Stomach (tissue), 9 donors: ENCODE data around the gene EML3. TPM values are rescaled to one million over a fixed set of nuclear protein-coding genes. Genes with fewer than 3 reads are reported as not detected.

Experiments
- DNase-seq, 2 donors: peaks; one replicate each; pipeline versions ENCODE4 v3.0.0 to v3.0.0-alpha.2; 2013 to 2019
- H3K27ac ChIP-seq, 5 donors: fragments of 200-600 bp in 4 of 5; sonication (generic) in 4 of 5; one replicate each; pipeline ENCODE4 v1.5.1; 2013 to 2019; ENCODE audit warnings: mild to moderate bottlenecking in 1 of 5, moderate library complexity in 1 of 5
- H3K27me3 ChIP-seq, 3 donors: fragments of 200-600 bp; sonication (generic); one replicate each; pipeline ENCODE4 v1.5.1; 2017 to 2019; ENCODE audit warnings: mixed run types in 1 of 3
- H3K36me3 ChIP-seq, 4 donors: fragments of 200-600 bp; sonication (generic); 1 replicate in 3 of 4; 2 replicates in 1 of 4; pipeline ENCODE4 v1.5.1; 2016 to 2019
- H3K4me1 ChIP-seq, 4 donors: fragments of 200-600 bp; sonication (generic); one replicate each; pipeline ENCODE4 v1.5.1; 2016 to 2019
- H3K4me3 ChIP-seq, 4 donors: fragments of 200-600 bp; sonication (generic) in 3 of 4; one replicate each; pipeline ENCODE4 v1.5.1; 2016 to 2019; ENCODE audit warnings: mild to moderate bottlenecking in 1 of 4
- H3K9me3 ChIP-seq, 4 donors: fragments of 200-600 bp; sonication (generic); one replicate each; pipeline ENCODE4 v1.5.1; 2016 to 2019
- EP300 ChIP-seq: sonication (generic); formaldehyde crosslinking; IDR thresholded peaks from one replicate; pipeline ENCODE4 v1.6.1; 2017; ENCODE audit warnings: antibody characterized with exemption
- POLR2A ChIP-seq, 4 donors: fragments of 450-650 bp; IDR thresholded peaks; one replicate each; pipeline ENCODE4 v1.6.1; 2016; ENCODE audit warnings: antibody characterized with exemption in 4 of 4, control low read depth in 2 of 4, mild to moderate bottlenecking in 1 of 4, moderate library complexity in 1 of 4
- POLR2AphosphoS5 ChIP-seq, 3 donors: sonication (generic); formaldehyde crosslinking; IDR thresholded peaks; one replicate each; pipeline ENCODE4 v1.6.1; 2016; ENCODE audit warnings: antibody characterized with exemption in 3 of 3
- WGBS, 5 donors: extraction: QIAGEN DNeasy Blood & Tissue Kit in 3 of 5; methylation state at CpG; one replicate each; pipeline versions ENCODE4 v1.1.5 to v1.1.7; 2013 to 2018; 5-methylcytosine and 5-hydroxymethylcytosine counted together
- intact Hi-C: fragments of 100-400 bp; cut with DNase I; formaldehyde crosslinking; loops from one replicate; pipeline ENCODE4 v1.15.1; 2023; ENCODE audit warnings: low total_unique reads
- polyA plus RNA-seq, 3 donors: library from polyadenylated mRNA; stranded (reverse); fragments of 200-250 nt; gene quantifications; one replicate each; pipeline ENCODE4 v1.2.3, GENCODE V29; 2013
- total RNA-seq, 5 donors: library from RNA; depleted of rRNA; stranded (reverse); fragments of >200 nt; gene quantifications; one replicate each; pipeline versions ENCODE4 v1.1.0 to v1.2.3, GENCODE V29; 2014 to 2016
- TF ChIP-seq, protein P1 (sequence below), 7 experiments: fragments of 450-650 bp in 4 of 7; fragments of 200-600 bp in 3 of 7; sonication (generic) in 3 of 7; IDR thresholded peaks; one replicate each; pipeline ENCODE4 v1.5.1; 2016 to 2019; ENCODE audit warnings: antibody characterized with exemption in 7 of 7, control low read depth in 2 of 7, mild to moderate bottlenecking in 1 of 7
- donor health status: healthy with polysubstance abuse.
- donor health status: Bipolar disorder and iron deficiency.
- donor health status: healthy.

EML3 gene
- total and polyA plus RNA-seq, 8 donors, result 24.4 to 112 (median 68.6) TPM

DNA sequence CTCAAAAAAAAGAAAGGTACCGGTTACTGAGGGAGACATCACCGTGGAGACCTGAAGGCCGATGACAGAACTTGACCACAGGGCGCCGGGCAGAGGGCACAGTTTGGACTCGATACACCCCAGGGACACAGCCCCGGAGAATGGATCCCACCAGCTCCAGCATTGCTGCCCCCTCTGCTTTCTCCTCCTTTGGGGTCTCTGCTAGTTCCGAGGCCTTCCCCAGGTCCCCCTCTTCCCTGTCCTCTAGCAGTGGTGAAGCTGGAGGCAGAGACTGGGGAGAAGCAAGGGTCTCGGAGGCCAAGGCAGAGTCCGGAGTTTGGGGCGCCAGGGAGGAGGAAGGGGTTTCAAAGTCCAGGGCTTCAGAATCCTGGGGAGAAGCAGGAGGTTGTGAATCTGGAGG, 34.0 kb downstream of the EML3 start:
- no peak for TF ChIP-seq EP300
- TF ChIP-seq POLR2AphosphoS5 (IDR thresholded peaks at IDR 0.05), result no peak
- TF ChIP-seq, protein P1, sequence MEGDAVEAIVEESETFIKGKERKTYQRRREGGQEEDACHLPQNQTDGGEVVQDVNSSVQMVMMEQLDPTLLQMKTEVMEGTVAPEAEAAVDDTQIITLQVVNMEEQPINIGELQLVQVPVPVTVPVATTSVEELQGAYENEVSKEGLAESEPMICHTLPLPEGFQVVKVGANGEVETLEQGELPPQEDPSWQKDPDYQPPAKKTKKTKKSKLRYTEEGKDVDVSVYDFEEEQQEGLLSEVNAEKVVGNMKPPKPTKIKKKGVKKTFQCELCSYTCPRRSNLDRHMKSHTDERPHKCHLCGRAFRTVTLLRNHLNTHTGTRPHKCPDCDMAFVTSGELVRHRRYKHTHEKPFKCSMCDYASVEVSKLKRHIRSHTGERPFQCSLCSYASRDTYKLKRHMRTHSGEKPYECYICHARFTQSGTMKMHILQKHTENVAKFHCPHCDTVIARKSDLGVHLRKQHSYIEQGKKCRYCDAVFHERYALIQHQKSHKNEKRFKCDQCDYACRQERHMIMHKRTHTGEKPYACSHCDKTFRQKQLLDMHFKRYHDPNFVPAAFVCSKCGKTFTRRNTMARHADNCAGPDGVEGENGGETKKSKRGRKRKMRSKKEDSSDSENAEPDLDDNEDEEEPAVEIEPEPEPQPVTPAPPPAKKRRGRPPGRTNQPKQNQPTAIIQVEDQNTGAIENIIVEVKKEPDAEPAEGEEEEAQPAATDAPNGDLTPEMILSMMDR (IDR thresholded peaks at IDR 0.05), result no peak
- no peak for TF ChIP-seq POLR2A (IDR thresholded peaks at IDR 0.05)
- 95 to 100% (median 96%) methylated on average over 10 to 11 of the region's 11 CpGs for WGBS, 5 donors
- no peak for DNase-seq
- peaks cover 20 to 76% (median 73%) of the 10 kb centered on the region in 4 donors for H3K36me3 ChIP-seq
- H3K9me3 ChIP-seq, result no peaks in the 10 kb centered on the region
- peak overlapping the region in 3 of 5 donors; percentile 10 to 95 (median 93) for H3K27ac ChIP-seq
- intact Hi-C loops, result no loop called here
- H3K27me3 ChIP-seq, result no peaks in the 10 kb centered on the region
- peaks cover 21 to 35% (median 30%) of the 10 kb centered on the region in 4 donors for H3K4me1 ChIP-seq
- H3K4me3 ChIP-seq, result no peak overlapping the region

DNA sequence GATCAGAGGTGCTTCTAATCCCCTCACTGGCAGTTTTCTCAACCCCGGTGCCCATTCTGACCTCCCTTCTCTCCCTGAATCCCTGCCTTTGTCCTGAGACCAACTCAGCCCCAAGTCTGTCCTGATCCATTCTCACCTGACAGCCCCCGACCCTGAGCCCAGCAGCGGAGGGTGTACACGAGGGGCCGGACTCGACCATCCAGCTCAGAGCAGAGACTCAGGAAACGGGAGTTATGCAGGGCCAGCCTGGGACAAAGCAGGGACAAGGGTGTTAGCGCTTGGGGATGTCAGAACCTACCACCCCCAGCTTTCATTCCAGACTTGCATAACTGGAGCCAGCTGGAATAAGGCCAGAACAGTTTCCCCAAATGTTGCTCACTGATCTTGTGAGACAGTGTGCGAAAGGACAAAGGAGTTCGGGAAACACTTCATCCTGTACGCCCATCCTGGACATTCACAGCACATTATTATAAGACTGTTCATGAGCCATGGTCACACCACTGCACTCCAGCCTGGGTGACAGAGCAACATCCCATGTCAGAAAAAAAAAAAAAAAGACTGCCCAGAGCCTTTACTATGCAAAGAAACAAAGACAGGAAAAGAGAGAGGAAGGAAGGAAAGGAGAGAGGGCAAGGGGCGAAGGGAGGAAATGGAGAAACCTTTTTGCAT, 35.4 kb downstream of the EML3 start:
- H3K27ac ChIP-seq, result peak overlapping the region; percentile 42 to 95 (median 93)
- WGBS, 5 donors, result 48 to 66% (median 59%) methylated on average over 12 of the region's 12 CpGs
- no peaks in the 10 kb centered on the region for H3K27me3 ChIP-seq
- no peak overlapping the region for H3K4me3 ChIP-seq
- intact Hi-C loops, result no loop called here
- TF ChIP-seq, protein P1 (IDR thresholded peaks at IDR 0.05), result no peak
- TF ChIP-seq POLR2AphosphoS5 (IDR thresholded peaks at IDR 0.05), result peak in 2 of 3 donors; percentile 29 to 30
- peaks cover 26 to 43% (median 41%) of the 10 kb centered on the region in 4 donors for H3K4me1 ChIP-seq
- peak in 1 of 2 donors; percentile 49 for DNase-seq
- H3K9me3 ChIP-seq, result no peaks in the 10 kb centered on the region
- peaks cover 20 to 69% (median 68%) of the 10 kb centered on the region in 4 donors for H3K36me3 ChIP-seq

DNA sequence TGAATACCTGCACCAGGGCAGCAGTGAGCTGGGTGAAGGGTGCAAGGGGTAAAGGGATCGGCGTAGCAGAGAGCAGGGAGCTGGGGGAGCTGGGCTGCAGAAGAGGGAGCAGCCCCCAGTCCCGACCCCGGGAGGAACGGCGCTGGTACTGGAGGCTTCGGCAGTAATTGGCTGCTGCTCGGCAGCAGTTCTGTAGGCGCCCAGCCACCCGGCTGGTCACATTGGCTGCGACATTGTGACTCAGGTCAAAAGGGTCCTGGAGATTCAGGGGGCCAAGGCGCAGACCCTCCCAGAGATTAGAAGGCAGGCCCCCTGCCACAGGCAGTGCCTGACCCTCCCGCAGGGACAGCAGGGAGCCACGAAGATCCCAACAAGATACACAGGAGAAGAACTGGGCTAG, 36.7 kb downstream of the EML3 start:
- intact Hi-C loops, result no loop called here
- Histone ChIP-seq H3K9me3 (no peaks in the 10 kb centered on the region), H3K27me3 (no peaks in the 10 kb centered on the region), H3K27ac (peak overlapping the region in 4 of 5 donors; percentile 91 to 95 (median 94)), H3K36me3 (peaks cover 26 to 69% (median 68%) of the 10 kb centered on the region in 4 donors), H3K4me1 (peaks cover 26 to 54% (median 49%) of the 10 kb centered on the region in 4 donors), H3K4me3 (peak overlapping the region in 2 of 4 donors; percentile 79 to 98)
- no peak for DNase-seq
- 81 to 92% (median 84%) methylated on average over 14 of the region's 14 CpGs for WGBS, 5 donors
- no peak for TF ChIP-seq POLR2A (IDR thresholded peaks at IDR 0.05)
- no peak for TF ChIP-seq EP300
- no peak for TF ChIP-seq POLR2AphosphoS5 (IDR thresholded peaks at IDR 0.05)
- TF ChIP-seq, protein P1 (IDR thresholded peaks at IDR 0.05), result no peak

DNA sequence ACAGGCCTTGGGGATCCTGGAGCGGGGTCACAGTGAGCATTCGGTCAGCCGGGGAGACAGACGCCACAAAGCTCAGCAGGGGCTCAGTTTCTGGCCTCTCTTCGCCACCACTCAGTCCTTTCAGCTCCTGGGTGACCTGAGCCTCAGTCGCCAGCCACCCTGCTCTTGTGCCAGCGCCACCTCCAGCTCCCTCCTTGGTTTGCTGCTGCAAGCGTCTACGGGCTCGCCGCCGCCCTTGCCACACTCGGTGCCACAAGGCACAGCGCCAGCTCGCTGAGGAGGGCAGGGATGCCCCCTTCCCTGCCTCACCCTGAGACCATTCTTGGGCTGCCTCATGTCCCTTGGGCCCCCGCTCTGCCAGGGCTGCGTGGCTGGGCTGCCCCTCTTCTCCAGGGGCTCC, 37.4 kb downstream of the EML3 start:
- peak overlapping the region; percentile 74 to 98 (median 84) for H3K4me3 ChIP-seq
- peak; percentile 39 to 63 for DNase-seq
- no peaks in the 10 kb centered on the region for H3K9me3 ChIP-seq
- H3K27ac ChIP-seq, result peak overlapping the region; percentile 84 to 95 (median 93)
- H3K27me3 ChIP-seq, result no peaks in the 10 kb centered on the region
- peaks cover 29 to 69% (median 68%) of the 10 kb centered on the region in 4 donors for H3K36me3 ChIP-seq
- TF ChIP-seq POLR2AphosphoS5 (IDR thresholded peaks at IDR 0.05) (peak in 2 of 3 donors; percentile 19 to 22), POLR2A (IDR thresholded peaks at IDR 0.05) (no peak)
- peaks cover 26 to 60% (median 51%) of the 10 kb centered on the region in 4 donors for H3K4me1 ChIP-seq
- 17 to 47% (median 30%) methylated on average over 16 to 17 of the region's 17 CpGs for WGBS, 5 donors
- intact Hi-C loops, result no loop called here
